Embryonic facial prominence (tissue), 1 donor: Measurements from ENCODE around the gene LSP1.

Experiments
- DNase-seq: peaks from one replicate; pipeline ENCODE4 v3.0.0-alpha.2; 2016; ENCODE audit errors: extremely low spot score

Gene LSP1

DNA sequence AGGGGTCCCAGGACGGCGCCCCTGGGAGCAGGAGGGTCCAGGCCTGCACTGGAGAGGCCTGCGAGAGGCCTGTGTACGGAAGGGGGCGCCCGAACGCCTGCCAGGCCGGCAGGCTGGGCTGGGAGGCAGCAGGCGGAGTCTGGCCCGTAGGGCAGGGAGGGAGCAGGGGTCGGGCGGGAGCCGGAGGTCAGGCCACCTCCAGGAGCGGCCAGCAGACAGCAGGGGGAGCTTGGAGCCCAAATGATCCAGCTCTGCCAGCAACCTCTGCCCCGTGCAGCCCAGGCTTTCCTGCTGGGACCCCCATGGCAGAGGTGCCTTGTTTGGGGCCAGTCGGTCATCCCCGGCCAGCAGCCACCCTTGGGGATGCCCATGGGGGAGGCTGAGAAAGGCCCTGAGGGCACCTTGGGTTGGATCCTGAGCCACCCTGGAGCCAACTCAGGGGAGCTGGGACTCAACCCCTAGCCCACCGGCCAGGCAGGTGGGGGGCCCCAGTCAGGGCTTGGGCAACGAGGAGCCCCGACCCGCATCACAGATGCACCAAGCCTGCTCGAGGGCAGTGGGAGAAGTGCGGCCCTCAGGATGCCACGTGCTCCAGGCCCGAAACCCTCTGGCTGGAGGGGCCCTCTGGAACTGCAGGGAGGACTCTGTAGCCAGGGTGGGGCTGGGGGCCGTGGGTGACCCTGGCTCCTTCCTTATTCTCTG is 27.7 kb upstream of the LSP1 start:
- no peak for DNase-seq

- no peak for DNase-seq
Observed at GRCh38 chr11:1825785-1826451, 27.0 kb upstream of the LSP1 start.

GRCh38 chr11:1826552-1827094 is 26.3 kb upstream of the LSP1 start:
- DNase-seq: no peak

DNA sequence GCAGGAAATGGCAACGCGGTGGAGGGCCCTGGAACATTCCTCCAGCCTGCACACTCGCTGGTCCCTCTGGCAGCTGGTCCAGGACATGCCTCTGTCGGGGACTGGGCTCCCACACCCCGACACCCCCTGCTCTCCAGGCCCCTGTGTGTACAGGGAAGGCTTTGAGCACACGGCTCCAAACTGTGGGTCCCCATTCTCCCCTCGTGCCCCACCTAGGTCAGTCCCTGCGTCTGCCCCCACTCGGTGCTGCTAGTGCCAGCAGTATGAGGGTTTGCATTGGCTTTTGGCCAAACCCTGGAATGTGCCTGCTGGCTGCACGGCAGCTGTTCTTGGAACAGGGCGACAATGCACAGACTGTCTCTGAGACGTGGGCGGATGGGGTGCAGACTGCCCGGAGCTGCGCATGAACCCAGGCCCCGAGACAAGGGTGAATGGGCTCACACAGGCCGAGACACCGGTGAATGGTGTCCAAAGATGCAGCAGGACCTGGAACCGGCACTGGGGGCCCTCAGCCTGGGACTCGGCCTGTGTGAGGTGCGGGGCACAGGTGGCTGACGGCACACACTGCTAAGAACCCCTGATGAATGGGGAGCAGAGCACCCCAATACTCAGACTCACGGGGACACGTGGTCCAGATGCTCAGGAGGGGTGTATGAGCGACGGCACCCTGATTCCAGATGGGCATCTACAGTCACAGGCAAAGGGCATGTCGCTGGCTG is 25.6 kb upstream of the LSP1 start:
- peak; percentile 61 for DNase-seq

- no peak for DNase-seq
Observed at GRCh38 chr11:1827931-1828330, 25.0 kb upstream of the LSP1 start.

- no peak for DNase-seq
Observed at GRCh38 chr11:1828542-1828941, 24.3 kb upstream of the LSP1 start.

- DNase-seq: no peak
Observed at GRCh38 chr11:1829039-1829820, 23.7 kb upstream of the LSP1 start.

DNA sequence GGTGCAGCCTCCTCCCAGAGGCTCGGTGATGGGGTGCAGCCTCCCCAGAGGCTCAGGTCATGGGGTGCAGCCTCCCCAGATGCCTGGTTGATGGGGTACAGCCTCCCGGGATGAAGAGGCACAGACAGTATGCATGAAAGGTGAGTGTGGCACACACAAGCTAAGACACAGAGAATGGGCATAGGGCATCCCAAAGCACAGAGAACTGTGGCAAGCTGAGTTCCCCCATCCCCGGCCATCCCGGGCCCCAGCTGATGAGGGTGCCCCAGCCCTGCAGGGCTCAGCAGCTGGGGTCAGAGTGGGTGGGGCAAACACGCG is 22.9 kb upstream of the LSP1 start:
- DNase-seq: no peak

- no peak for DNase-seq
Observed at GRCh38 chr11:1830322-1831223, 22.3 kb upstream of the LSP1 start.

- DNase-seq: no peak
Observed at GRCh38 chr11:1831338-1832210, 21.3 kb upstream of the LSP1 start.

GRCh38 chr11:1832211-1832919 is 20.5 kb upstream of the LSP1 start:
- no peak for DNase-seq

GRCh38 chr11:1832920-1833295 is 20.0 kb upstream of the LSP1 start:
- DNase-seq: no peak

DNA sequence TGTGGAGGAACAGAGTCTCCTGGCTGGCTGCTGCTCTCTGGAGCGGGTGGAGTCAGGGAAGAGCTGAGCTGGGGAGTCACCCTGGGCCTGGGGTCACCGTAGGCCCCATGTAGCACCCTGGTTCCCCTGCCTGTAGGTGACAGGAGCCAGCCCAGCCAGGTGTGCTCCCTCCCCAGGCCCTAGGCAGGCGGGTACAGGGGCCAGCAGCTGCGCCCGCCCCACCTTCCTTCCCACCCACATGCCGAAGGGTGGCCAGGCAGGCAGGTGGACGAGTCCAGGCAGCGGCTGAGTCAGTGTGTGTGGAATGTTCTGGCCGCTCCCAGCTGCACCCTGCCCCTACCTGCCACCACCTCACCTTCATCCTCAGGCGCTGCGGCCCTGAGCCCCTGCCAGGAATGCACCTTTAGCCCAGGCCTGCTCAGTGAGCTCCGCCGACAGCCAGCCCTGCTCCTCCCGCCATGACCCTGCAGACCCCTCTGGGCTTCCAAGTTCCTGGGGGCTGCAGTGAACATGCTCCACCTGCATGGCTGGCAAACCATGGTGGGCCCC is 18.7 kb upstream of the LSP1 start:
- DNase-seq: no peak

DNA sequence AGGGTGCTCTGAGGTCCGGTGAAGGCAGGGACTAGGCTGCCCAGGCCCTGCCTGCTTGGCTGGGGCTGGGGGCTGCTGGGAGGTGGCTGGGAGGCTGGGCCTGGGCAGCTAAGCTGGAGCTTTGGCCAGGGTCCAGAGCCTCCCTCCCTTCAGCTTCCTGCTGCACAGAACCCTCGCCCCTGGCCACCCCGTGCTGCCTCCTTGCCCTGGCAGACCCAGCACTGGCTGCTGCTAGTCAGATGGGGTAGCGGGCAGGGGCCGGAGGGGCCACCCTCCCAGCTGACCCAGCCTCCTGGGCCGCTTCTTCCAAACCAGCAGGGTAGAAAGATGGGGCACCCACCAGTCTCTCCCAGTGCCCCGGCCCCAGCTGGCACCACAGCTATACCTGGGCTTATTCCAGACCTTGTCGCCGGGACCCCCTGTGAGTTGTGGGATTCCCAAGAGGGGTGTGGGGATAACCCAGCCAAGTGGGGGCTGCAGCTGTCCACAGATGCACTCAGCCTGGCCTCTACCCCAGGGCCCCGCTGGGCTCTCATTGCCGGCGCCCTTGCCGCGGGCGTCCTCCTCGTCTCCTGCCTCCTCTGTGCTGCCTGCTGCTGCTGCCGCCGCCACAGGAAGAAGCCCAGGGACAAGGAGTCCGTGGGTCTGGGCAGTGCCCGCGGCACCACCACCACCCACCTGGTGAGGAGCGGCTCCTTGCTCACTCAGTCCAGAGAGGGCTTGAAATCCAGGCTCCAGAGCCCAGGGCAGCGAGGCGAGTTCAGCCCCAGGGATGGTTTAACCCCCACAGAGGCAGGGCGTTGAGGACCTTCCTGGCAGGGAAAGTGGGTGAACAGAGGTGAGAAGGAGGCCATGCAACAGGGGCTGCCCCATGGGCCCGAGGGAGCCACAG is 17.9 kb upstream of the LSP1 start, which contains the start of gene SYT8:
Gene SYT8 (plus strand): TSS at position 212 of the 892 bp plus-strand sequence. CDS start 116 bp downstream, at position 328.
- DNase-seq: no peak

- no peak for DNase-seq
Observed at GRCh38 chr11:1835671-1836010, 17.2 kb upstream of the LSP1 start.

DNA sequence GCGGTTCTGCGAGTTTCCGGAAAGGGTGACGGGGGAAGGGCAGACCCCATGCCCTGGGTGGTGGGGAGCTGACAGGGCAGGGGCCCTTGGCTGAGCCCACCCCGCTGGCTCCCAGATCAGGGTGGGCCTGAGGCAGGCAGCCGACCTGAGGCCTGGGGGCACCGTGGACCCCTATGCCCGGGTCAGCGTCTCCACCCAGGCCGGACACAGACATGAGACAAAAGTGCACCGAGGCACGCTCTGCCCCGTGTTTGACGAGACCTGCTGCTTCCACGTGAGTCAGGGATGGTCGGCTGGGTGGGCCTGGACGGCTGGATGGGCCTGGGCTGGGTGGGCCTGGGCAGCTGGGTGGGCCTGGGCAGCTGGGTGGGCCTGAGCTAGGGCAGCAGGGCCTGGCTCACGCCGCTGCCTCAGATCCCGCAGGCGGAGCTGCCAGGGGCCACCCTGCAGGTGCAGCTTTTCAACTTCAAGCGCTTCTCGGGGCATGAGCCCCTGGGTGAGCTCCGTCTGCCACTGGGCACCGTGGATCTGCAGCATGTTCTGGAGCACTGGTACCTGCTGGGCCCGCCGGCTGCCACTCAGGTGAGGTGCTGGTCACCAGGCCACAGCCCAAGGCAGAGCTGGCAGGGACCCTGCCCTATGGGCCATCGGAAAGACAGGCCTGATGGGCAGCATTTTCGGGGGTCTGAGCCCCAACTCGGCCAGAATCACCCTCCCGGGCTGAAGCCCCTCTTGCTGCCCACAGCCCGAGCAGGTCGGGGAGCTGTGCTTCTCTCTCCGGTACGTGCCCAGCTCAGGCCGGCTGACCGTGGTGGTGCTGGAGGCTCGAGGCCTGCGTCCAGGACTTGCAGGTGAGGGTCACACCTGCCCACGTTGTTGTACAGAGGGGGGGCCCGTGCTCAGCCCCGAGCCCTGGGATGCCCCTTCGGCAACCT is 16.6 kb upstream of the LSP1 start:
- DNase-seq: no peak
